Activated gamma-delta T cell treated with Interleukin-2 at 50 U/mL for 16 hours (primary cell): Measurements from ENCODE around the gene FBXO30.

Experiments used
- DNase-seq: peaks from one replicate; pipeline ENCODE4 v3.0.0-alpha.2; 2020

Gene FBXO30

GRCh38 chr6:145815309-145816274, 997 bp upstream of the FBXO30 start:
- no peak for DNase-seq

- peak; percentile 8 for DNase-seq
Measured at GRCh38 chr6:145814035-145814500, 527 bp downstream of the FBXO30 start.

- DNase-seq = no peak
Measured at GRCh38 chr6:145813285-145814034, 1.1 kb downstream of the FBXO30 start.

- DNase-seq = no peak
Measured at GRCh38 chr6:145811741-145812140, 2.9 kb downstream of the FBXO30 start.

GRCh38 chr6:145809785-145810184, 4.8 kb downstream of the FBXO30 start:
- no peak for DNase-seq

GRCh38 chr6:145809211-145809610, 5.4 kb downstream of the FBXO30 start:
- DNase-seq = no peak

GRCh38 chr6:145808239-145808638, 6.4 kb downstream of the FBXO30 start:
- DNase-seq = no peak

- DNase-seq = no peak
Measured at GRCh38 chr6:145802141-145802540, 12.5 kb downstream of the FBXO30 start.

- no peak for DNase-seq
Measured at GRCh38 chr6:145801021-145801420, 13.6 kb downstream of the FBXO30 start.

GRCh38 chr6:145798530-145798929, 16.1 kb downstream of the FBXO30 start:
- DNase-seq = no peak

- no peak for DNase-seq
Measured at GRCh38 chr6:145789443-145789842, 25.2 kb downstream of the FBXO30 start.

GRCh38 chr6:145787688-145788087, 26.9 kb downstream of the FBXO30 start:
- DNase-seq = no peak

GRCh38 chr6:145784683-145785082, 29.9 kb downstream of the FBXO30 start:
- DNase-seq = no peak

- no peak for DNase-seq
Measured at GRCh38 chr6:145783796-145784195, 30.8 kb downstream of the FBXO30 start.

GRCh38 chr6:145772846-145773245, 41.7 kb downstream of the FBXO30 start:
- no peak for DNase-seq

- no peak for DNase-seq
Measured at GRCh38 chr6:145765449-145765848, 49.1 kb downstream of the FBXO30 start.

- DNase-seq = no peak
Measured at GRCh38 chr6:145763742-145764141, 50.9 kb downstream of the FBXO30 start.

GRCh38 chr6:145761584-145761983, 53.0 kb downstream of the FBXO30 start:
- no peak for DNase-seq

GRCh38 chr6:145758113-145758512, 56.5 kb downstream of the FBXO30 start:
- DNase-seq = no peak

GRCh38 chr6:145756170-145756662, 58.4 kb downstream of the FBXO30 start:
- no peak for DNase-seq

GRCh38 chr6:145755682-145756081, 58.9 kb downstream of the FBXO30 start:
- DNase-seq = no peak

- DNase-seq = no peak
Measured at GRCh38 chr6:145752638-145753037, 62.0 kb downstream of the FBXO30 start.

- no peak for DNase-seq
Measured at GRCh38 chr6:145749632-145750031, 65.0 kb downstream of the FBXO30 start.

GRCh38 chr6:145745861-145746260, 68.7 kb downstream of the FBXO30 start:
- DNase-seq = no peak
